Mesenchymal stem cell (in vitro differentiated cells and primary cell): ENCODE measurements around the gene ZBTB16.

ENCODE experiments used
- DNase-seq: peaks from one replicate; pipeline ENCODE4 v3.0.0-alpha.2; 2013
- H2AFZ ChIP-seq: one replicate; pipeline ENCODE4 v1.6.1; 2013; ENCODE audit warnings: low read depth, mild to moderate bottlenecking, control low read depth, inconsistent platforms, low read length, moderate library complexity
- H2AK5ac ChIP-seq: 2 replicates; pipeline ENCODE4 v1.6.1; 2013; ENCODE audit warnings: low read length, moderate library complexity, mild to moderate bottlenecking, inconsistent platforms; ENCODE audit not compliant: severe bottlenecking
- H2BK120ac ChIP-seq: one replicate; pipeline ENCODE4 v1.6.1; 2013; ENCODE audit warnings: low read depth, mild to moderate bottlenecking, inconsistent platforms, low read length, moderate library complexity
- H2BK12ac ChIP-seq, 2 experiments: one replicate each; pipeline ENCODE4 v1.6.1; 2013; ENCODE audit warnings: inconsistent platforms in 2 of 2, low read length in 2 of 2, mild to moderate bottlenecking in 2 of 2, moderate library complexity in 2 of 2, control low read depth in 1 of 2
- H2BK15ac ChIP-seq: one replicate; pipeline ENCODE4 v1.6.1; 2013; ENCODE audit warnings: mild to moderate bottlenecking, low read depth, inconsistent platforms; ENCODE audit not compliant: poor library complexity, severe bottlenecking
- H2BK5ac ChIP-seq: 2 replicates; pipeline ENCODE4 v1.6.1; 2013; ENCODE audit warnings: low read depth, mild to moderate bottlenecking, low read length, control low read depth, inconsistent platforms; ENCODE audit not compliant: poor library complexity, severe bottlenecking
- H3K14ac ChIP-seq, 2 experiments: one replicate each; pipeline ENCODE4 v1.6.1; 2013; ENCODE audit warnings: inconsistent platforms in 2 of 2, low read length in 2 of 2, control low read depth in 1 of 2, mild to moderate bottlenecking in 1 of 2, moderate library complexity in 1 of 2
- H3K18ac ChIP-seq, 2 experiments: one replicate each; pipeline ENCODE4 v1.6.1; 2013; ENCODE audit warnings: inconsistent platforms in 2 of 2, low read length in 2 of 2, control low read depth in 1 of 2, low read depth in 1 of 2, mild to moderate bottlenecking in 1 of 2
- H3K23ac ChIP-seq, 2 experiments: one replicate each; pipeline ENCODE4 v1.6.1; 2013; ENCODE audit warnings: inconsistent platforms in 2 of 2, low read length in 2 of 2, mild to moderate bottlenecking in 2 of 2, moderate library complexity in 2 of 2, control low read depth in 1 of 2
- H3K27ac ChIP-seq: 2 replicates; pipeline ENCODE4 v1.5.1; 2013; ENCODE audit warnings: mild to moderate bottlenecking, moderate library complexity, low read length, control low read depth, inconsistent platforms; ENCODE audit not compliant: poor library complexity, severe bottlenecking
- H3K27me3 ChIP-seq, 2 experiments: 2 replicates each; pipeline versions ENCODE4 v1.6.1 to v1.7.0; 2013; ENCODE audit warnings: low read length in 2 of 2, mild to moderate bottlenecking in 2 of 2, moderate library complexity in 2 of 2, control low read depth in 1 of 2, inconsistent platforms in 1 of 2; ENCODE audit not compliant: control insufficient read depth in 1 of 2, insufficient read depth in 1 of 2
- H3K36me3 ChIP-seq, 2 experiments: 2 replicates each; pipeline versions ENCODE4 v1.6.1 to v1.7.0; 2013; ENCODE audit warnings: low read length in 2 of 2, control low read depth in 1 of 2, inconsistent platforms in 1 of 2, low read depth in 1 of 2, mild to moderate bottlenecking in 1 of 2; ENCODE audit not compliant: insufficient read depth in 2 of 2, control insufficient read depth in 1 of 2
- H3K4ac ChIP-seq, 2 experiments: one replicate each; pipeline ENCODE4 v1.6.1; 2013; ENCODE audit warnings: inconsistent platforms in 2 of 2, low read length in 2 of 2, mild to moderate bottlenecking in 2 of 2, moderate library complexity in 2 of 2, control low read depth in 1 of 2, low read depth in 1 of 2
- H3K4me1 ChIP-seq: 2 replicates; pipeline ENCODE4 v1.6.1; 2013; ENCODE audit warnings: low read depth, low read length, control low read depth; ENCODE audit not compliant: control insufficient read depth, insufficient read depth
- H3K4me2 ChIP-seq: 2 replicates; pipeline ENCODE4 v1.6.1; 2013; ENCODE audit warnings: low read length, mild to moderate bottlenecking, inconsistent platforms; ENCODE audit not compliant: poor library complexity, severe bottlenecking
- H3K4me3 ChIP-seq, 2 experiments: 2 replicates each; pipeline versions ENCODE4 v1.5.1 to v1.7.0; 2013; ENCODE audit warnings: low read length in 2 of 2, mild to moderate bottlenecking in 2 of 2, control low read depth in 1 of 2, low read depth in 1 of 2; ENCODE audit not compliant: insufficient read depth in 1 of 2
- H3K79me1 ChIP-seq: replicated peaks from 2 replicates; pipeline ENCODE4 v1.6.1; 2013; ENCODE audit warnings: mild to moderate bottlenecking, control low read depth, low read length, inconsistent platforms; ENCODE audit not compliant: poor library complexity, severe bottlenecking
- H3K9ac ChIP-seq: 2 replicates; pipeline ENCODE4 v1.7.0; 2013; ENCODE audit warnings: mild to moderate bottlenecking, low read length, moderate library complexity
- H3K9me3 ChIP-seq: 2 replicates; pipeline ENCODE4 v1.7.0; 2013; ENCODE audit warnings: mild to moderate bottlenecking, low read length; ENCODE audit not compliant: control insufficient read depth
- H4K8ac ChIP-seq: one replicate; pipeline ENCODE4 v1.6.1; 2013; ENCODE audit warnings: inconsistent platforms, mild to moderate bottlenecking, low read length, moderate library complexity
- H4K91ac ChIP-seq: one replicate; pipeline ENCODE4 v1.6.1; 2013; ENCODE audit warnings: mild to moderate bottlenecking, low read length, inconsistent platforms
- WGBS: methylation state at CpG from one replicate; pipeline ENCODE4 v1.1.7; 2013; ENCODE audit warnings: mixed read lengths; 5-methylcytosine and 5-hydroxymethylcytosine counted together

Gene ZBTB16

DNA sequence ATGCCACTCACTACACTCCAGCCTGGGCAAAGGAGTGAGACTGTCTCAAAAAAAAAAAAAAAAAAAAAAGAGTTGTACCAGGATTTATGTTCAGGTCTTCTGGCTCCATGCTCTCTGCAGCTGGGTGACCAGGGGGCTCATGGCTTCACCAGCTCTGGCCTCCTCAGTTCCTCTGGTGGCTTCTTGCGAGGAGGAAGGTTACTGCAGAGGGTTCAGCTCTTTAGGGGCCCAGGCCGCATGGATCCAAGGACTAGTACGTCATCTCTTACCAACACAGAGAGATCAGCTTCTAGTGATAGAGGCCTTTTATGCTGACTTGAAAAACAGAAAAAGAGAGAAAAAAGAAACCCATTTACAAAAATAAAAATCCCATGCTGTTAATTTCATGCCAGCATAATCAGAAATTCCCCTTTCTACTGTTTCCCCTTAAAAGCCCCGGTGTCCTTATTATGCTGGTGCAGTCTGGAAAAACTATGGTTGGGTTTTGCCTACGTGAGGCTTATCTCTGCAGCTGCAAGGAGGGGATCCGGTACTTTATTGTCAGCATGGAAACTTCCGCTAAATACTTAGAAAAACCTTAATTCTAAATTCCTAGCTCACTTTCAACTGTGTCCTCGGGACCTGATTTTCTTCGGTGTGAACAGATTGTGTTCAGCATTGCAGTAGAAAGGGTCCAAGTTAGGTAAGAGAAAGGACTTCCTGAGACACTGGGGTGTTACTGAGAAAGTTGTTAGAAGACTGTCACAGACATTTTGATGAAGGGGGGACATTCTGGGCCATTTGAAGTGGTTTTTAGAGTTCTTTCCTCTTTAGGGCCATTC, 13.7 kb downstream of the ZBTB16 start:
- Histone ChIP-seq H3K9me3 (no peaks in the 10 kb centered on the region), H3K4me1 (no peaks in the 10 kb centered on the region), H4K8ac (no peak overlapping the region), H2AFZ (no peak overlapping the region), H2BK120ac (no peak overlapping the region), H3K27me3 (peaks cover 51 to 53% of the 10 kb centered on the region in 2 experiments), H3K27ac (no peak overlapping the region), H3K23ac (no peak overlapping the region), H3K79me1 (no peaks in the 10 kb centered on the region), H2BK5ac (no peak overlapping the region), H3K18ac (no peak overlapping the region), H2BK15ac (no peak overlapping the region), H3K14ac (no peak overlapping the region), H2BK12ac (peak overlapping the region in 1 of 2 experiments; percentile 69), H3K36me3 (no peaks in the 10 kb centered on the region), H3K4me3 (no peak overlapping the region), H2AK5ac (no peak overlapping the region), H3K9ac (no peak overlapping the region), H3K4ac (no peak overlapping the region), H3K4me2 (no peak overlapping the region), H4K91ac (no peak overlapping the region)
- 80% methylated on average over 6 of the region's 9 CpGs for WGBS
- DNase-seq: no peak

DNA sequence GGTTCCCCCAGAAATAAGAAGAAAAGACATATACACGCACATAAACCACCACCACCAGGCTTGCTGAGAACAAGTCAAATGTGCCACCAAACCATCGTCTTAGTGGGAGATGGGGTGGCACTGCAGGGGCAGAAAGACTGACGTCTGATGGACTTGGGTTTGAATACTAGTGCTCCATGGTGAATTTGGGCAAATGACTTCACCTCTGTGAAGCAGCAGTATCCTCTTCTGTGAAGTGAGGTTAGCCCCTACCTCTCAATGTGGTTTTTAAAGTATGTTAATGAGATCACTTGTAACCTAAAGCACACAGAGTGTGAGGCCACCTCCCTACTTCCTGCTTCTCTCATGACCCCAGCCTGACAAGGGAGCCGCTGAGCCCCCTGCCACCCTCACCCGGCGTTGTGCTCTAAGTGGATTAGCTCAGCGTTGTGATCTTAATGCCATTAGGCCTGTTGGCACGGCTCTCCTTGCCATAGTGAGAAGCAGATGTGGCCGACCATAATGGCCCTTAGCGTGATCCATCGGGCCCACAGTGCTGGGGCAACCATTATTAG, 14.4 kb downstream of the ZBTB16 start:
- no peak overlapping the region for H2AFZ ChIP-seq
- H4K91ac ChIP-seq: no peak overlapping the region
- no peak overlapping the region for H3K4me3 ChIP-seq
- no peak overlapping the region for H2BK15ac ChIP-seq
- H3K23ac ChIP-seq: no peak overlapping the region
- H3K27ac ChIP-seq: no peak overlapping the region
- no peak overlapping the region for H2BK120ac ChIP-seq
- no peaks in the 10 kb centered on the region for H3K36me3 ChIP-seq
- peaks cover 49 to 60% of the 10 kb centered on the region in 2 experiments for H3K27me3 ChIP-seq
- 58% methylated on average over 10 of the region's 11 CpGs for WGBS
- peak overlapping the region; percentile 4 to 69 for H2BK12ac ChIP-seq
- no peak overlapping the region for H2BK5ac ChIP-seq
- no peak overlapping the region for H3K9ac ChIP-seq
- H3K14ac ChIP-seq: no peak overlapping the region
- H2AK5ac ChIP-seq: no peak overlapping the region
- no peak overlapping the region for H3K4me2 ChIP-seq
- no peaks in the 10 kb centered on the region for H3K9me3 ChIP-seq
- DNase-seq: no peak
- H3K4me1 ChIP-seq: no peaks in the 10 kb centered on the region
- peak overlapping the region; percentile 9 to 25 for H3K18ac ChIP-seq
- no peaks in the 10 kb centered on the region for H3K79me1 ChIP-seq
- H4K8ac ChIP-seq: no peak overlapping the region
- H3K4ac ChIP-seq: no peak overlapping the region

DNA sequence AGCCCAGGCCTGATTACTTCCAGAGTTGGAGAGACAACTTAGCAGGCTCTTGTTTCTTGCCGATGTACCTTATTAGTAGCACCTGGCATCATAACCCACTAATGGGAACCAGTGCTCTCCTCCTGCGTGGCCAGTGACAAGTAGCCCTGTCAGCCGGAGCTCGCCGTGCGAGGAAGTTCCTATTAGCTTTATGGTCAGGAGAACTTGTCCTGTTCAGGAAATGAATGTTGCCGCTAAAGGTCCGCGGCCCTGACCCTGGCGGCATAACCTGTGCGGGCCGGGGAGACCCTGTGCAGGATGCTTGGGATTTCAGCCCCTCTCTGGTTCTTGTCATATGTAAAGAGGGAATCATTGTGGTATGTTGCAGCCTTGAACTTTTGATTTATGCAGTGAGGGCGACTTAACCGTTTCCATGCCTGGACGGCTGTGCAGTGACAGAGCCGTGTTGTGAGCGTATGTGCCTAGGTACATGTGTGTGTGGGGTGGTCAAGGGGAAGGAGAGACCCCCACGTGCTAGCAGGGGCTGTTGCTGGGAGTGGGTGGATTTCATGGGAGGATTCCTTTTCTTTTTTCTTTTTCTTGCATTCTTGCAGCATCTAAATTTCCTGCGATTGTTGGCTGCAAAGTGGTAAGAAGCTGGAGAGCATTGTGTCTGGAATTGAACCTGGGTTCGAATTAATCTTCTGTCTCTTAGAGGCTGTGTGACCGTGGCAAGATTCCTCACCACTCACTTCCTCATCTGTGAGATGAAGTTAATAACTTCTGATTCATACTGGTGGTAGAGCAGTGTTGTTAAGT, 15.2 kb downstream of the ZBTB16 start:
- Histone ChIP-seq H3K9ac (no peak overlapping the region), H2BK15ac (no peak overlapping the region), H3K18ac (peak overlapping the region; percentile 79 to 83), H3K23ac (no peak overlapping the region), H2AFZ (peak overlapping the region; percentile 73), H2BK120ac (no peak overlapping the region), H3K4me3 (no peak overlapping the region), H3K4ac (peak overlapping the region in 1 of 2 experiments; percentile 43), H3K14ac (no peak overlapping the region), H3K4me1 (no peaks in the 10 kb centered on the region), H3K79me1 (no peaks in the 10 kb centered on the region), H2BK12ac (peak overlapping the region; percentile 4 to 67), H2AK5ac (no peak overlapping the region), H2BK5ac (no peak overlapping the region), H4K8ac (peak overlapping the region; percentile 91), H3K27ac (no peak overlapping the region), H3K27me3 (peaks cover 55 to 68% of the 10 kb centered on the region in 2 experiments), H3K36me3 (no peaks in the 10 kb centered on the region), H3K9me3 (no peaks in the 10 kb centered on the region), H3K4me2 (no peak overlapping the region), H4K91ac (peak overlapping the region; percentile 81)
- DNase-seq: no peak
- 30% methylated on average over 19 of the region's 21 CpGs for WGBS

DNA sequence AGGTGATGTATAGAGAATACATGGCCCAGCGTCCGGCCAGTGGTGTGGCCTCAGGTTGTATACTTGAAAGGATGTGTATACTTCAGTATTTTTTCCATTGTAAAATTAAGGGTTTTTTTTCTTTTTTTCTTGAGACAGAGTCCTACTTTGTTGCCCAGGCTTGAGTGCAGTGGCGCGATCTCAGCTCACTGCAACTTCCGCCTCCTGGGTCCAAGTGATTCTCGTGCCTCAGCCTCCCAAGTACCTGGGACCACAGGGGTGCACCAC, 15.8 kb downstream of the ZBTB16 start:
- H3K4me2 ChIP-seq: no peak overlapping the region

More for the DNA sequence above, 15.8 kb downstream of the ZBTB16 start:
- Histone ChIP-seq H3K4me3 (no peak overlapping the region), H3K27ac (no peak overlapping the region), H4K91ac (no peak overlapping the region), H3K23ac (no peak overlapping the region), H3K4ac (no peak overlapping the region), H3K9me3 (no peaks in the 10 kb centered on the region), H2BK15ac (no peak overlapping the region), H3K9ac (no peak overlapping the region), H3K14ac (no peak overlapping the region), H3K4me1 (peaks cover 2% of the 10 kb centered on the region), H2BK5ac (no peak overlapping the region), H3K27me3 (peaks cover 58 to 73% of the 10 kb centered on the region in 2 experiments), H2AK5ac (no peak overlapping the region), H3K36me3 (no peaks in the 10 kb centered on the region), H2AFZ (no peak overlapping the region), H3K79me1 (no peaks in the 10 kb centered on the region), H4K8ac (peak overlapping the region; percentile 30), H2BK12ac (no peak overlapping the region), H3K18ac (no peak overlapping the region), H2BK120ac (no peak overlapping the region)
- DNase-seq: no peak
- WGBS: 56% methylated on average over 2 of the region's 6 CpGs
